Gastrocnemius medialis (tissue), 4 donors: ENCODE results near the gene MED13L. TPM values are rescaled to one million over a fixed set of nuclear protein-coding genes. Genes with fewer than 3 reads are reported as not detected.
"Not testable (repeated sequence)": the region's sequence is repeated elsewhere in the genome, so short reads cannot be mapped to it uniquely, and the experiment has no call there.

Experiments used
- ATAC-seq, 2 donors: fragments of 150-250 bp; one replicate each; pipeline ENCODE4 v1.9.1; 2016
- DNase-seq, 2 donors: peaks; one replicate each; pipeline ENCODE4 v3.0.0-alpha.2; 2019
- H3K27ac ChIP-seq, 4 donors: fragments of 200-600 bp; sonication (generic); 1 replicate in 1 of 4; 2 replicates in 3 of 4; pipeline ENCODE4 v1.5.1; 2016 to 2018; ENCODE audit warnings: mild to moderate bottlenecking in 2 of 4, moderate library complexity in 1 of 4
- H3K27me3 ChIP-seq, 3 donors: fragments of 200-600 bp; sonication (generic) in 2 of 3; 1 replicate in 1 of 3; 2 replicates in 2 of 3; pipeline versions ENCODE4 v1.5.1 to v1.6.0; 2016 to 2019; ENCODE audit warnings: mild to moderate bottlenecking in 1 of 3, moderate library complexity in 1 of 3
- H3K36me3 ChIP-seq, 2 donors: fragments of 200-600 bp; sonication (generic) in 1 of 2; one replicate each; pipeline ENCODE4 v1.5.1; 2017 to 2018
- H3K4me1 ChIP-seq, 2 donors: fragments of 200-600 bp; sonication (generic) in 1 of 2; one replicate each; pipeline ENCODE4 v1.5.1; 2016 to 2017; ENCODE audit warnings: mild to moderate bottlenecking in 2 of 2
- H3K4me3 ChIP-seq, 4 donors: fragments of 200-600 bp; sonication (generic) in 3 of 4; 1 replicate in 1 of 4; 2 replicates in 3 of 4; pipeline ENCODE4 v1.5.1; 2016 to 2019; ENCODE audit warnings: mild to moderate bottlenecking in 2 of 4
- H3K9me3 ChIP-seq, 3 donors: fragments of 200-600 bp; sonication (generic) in 2 of 3; 1 replicate in 1 of 3; 2 replicates in 2 of 3; pipeline ENCODE4 v1.5.1; 2016 to 2019
- POLR2A ChIP-seq, 2 donors: fragments of 450-650 bp; IDR thresholded peaks; one replicate each; pipeline ENCODE4 v1.6.1; 2017; ENCODE audit warnings: antibody characterized with exemption in 2 of 2, mild to moderate bottlenecking in 2 of 2, moderate library complexity in 2 of 2
- in situ Hi-C, 4 donors: fragments of 200-750 bp; cut with MboI; loops; one replicate each; pipeline versions ENCODE4 v1.15.0 to v1.8.0; 2017; ENCODE audit warnings: low sequenced_read_pairs in 4 of 4
- intact Hi-C: fragments of 100-400 bp; cut with DNase I; formaldehyde crosslinking; loops from one replicate; pipeline ENCODE4 v1.15.1; 2023; ENCODE audit warnings: low total_unique reads
- total RNA-seq, 4 donors: library from RNA; depleted of rRNA; stranded (reverse); fragments of >200 nt; gene quantifications; one replicate each; pipeline versions ENCODE4 v1.1.0 to v1.2.3, GENCODE V29; 2016
- TF ChIP-seq, protein P1 (sequence below), 5 experiments: fragments of 450-650 bp in 3 of 5; fragments of 200-600 bp in 2 of 5; sonication (generic) in 2 of 5; IDR thresholded peaks in 4 of 5; conservative IDR thresholded peaks in 1 of 5; 1 replicate in 4 of 5; 2 replicates in 1 of 5; pipeline ENCODE4 v1.5.1; 2016 to 2019; ENCODE audit warnings: antibody characterized with exemption in 5 of 5, mild to moderate bottlenecking in 3 of 5, moderate library complexity in 3 of 5

Gene MED13L
- total RNA-seq, 4 donors from 2014 or later: 59.5 to 92.6 (median 74.1) TPM

DNA sequence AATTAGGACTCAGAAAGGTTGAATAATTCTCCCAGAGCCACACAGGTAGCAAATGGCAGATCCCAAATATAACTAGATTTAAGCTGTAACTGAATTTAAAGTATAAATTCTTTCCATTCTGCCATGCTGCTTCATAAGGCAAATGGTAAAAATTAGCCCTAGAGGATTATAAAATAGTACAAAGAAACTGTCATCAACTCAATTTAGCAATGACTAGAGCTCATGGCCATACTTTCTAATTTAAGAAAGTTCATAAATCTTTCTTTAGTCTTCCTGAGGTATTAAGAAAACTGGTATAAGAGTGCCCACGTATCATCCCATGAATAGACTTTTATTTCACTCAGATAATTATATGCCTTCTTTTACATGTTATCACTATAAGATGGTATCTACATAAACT, 34.8 kb downstream of the MED13L start:
- no peaks in the 10 kb centered on the region for H3K36me3 ChIP-seq
- TF ChIP-seq POLR2A (IDR thresholded peaks at IDR 0.05): no peak
- TF ChIP-seq, protein P1, sequence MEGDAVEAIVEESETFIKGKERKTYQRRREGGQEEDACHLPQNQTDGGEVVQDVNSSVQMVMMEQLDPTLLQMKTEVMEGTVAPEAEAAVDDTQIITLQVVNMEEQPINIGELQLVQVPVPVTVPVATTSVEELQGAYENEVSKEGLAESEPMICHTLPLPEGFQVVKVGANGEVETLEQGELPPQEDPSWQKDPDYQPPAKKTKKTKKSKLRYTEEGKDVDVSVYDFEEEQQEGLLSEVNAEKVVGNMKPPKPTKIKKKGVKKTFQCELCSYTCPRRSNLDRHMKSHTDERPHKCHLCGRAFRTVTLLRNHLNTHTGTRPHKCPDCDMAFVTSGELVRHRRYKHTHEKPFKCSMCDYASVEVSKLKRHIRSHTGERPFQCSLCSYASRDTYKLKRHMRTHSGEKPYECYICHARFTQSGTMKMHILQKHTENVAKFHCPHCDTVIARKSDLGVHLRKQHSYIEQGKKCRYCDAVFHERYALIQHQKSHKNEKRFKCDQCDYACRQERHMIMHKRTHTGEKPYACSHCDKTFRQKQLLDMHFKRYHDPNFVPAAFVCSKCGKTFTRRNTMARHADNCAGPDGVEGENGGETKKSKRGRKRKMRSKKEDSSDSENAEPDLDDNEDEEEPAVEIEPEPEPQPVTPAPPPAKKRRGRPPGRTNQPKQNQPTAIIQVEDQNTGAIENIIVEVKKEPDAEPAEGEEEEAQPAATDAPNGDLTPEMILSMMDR (IDR thresholded peaks at IDR 0.05 in 4 of 5, conservative IDR thresholded peaks at IDR 0.05 in 1 of 5): no peak
- intact Hi-C loops (loop anchor here (1.0 kb wide), 1 partner anchor 98 kb away; no protein-coding TSS in a partner anchor), in situ Hi-C loops (loop anchor here in 1 of 4 donors (25.0 kb wide), 1 partner anchor 105 kb away; no protein-coding TSS in a partner anchor)
- H3K27me3 ChIP-seq: no peaks in the 10 kb centered on the region
- ATAC-seq: peak; percentile 71 to 76
- no peak overlapping the region for H3K4me3 ChIP-seq
- peaks cover 67 to 74% of the 10 kb centered on the region in 2 donors for H3K4me1 ChIP-seq
- peak overlapping the region; percentile 65 to 80 (median 74) for H3K27ac ChIP-seq
- no peaks in the 10 kb centered on the region for H3K9me3 ChIP-seq
- no peak for DNase-seq

DNA sequence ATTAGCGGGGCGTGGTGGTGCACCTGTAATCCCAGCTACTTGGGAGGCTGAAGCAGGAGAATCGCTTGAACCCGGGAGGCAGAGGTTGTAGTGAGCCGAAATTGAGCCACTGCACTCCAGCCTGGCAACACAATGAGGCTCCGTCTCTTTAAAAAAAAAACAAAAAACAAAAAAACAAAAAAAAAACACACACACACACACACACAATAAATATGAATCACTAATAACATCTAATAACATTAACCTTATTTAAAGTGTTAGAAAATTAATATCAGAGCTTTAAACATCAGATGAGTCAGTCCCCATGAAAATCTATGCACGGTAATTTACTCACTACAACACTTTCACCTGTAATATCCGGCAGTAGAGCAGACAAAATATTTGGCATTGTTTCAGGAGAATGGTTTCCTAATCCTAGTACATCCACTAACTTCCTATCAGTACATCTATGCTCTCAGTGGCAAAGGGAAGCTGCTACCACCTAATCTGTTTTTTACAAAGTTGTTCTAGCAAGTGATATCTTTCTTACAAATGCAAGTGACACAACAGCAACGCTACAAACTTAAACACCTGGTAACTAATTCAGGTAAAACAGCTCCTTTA, 36.2 kb downstream of the MED13L start:
- DNase-seq (no peak), ATAC-seq (no peak)
- Histone ChIP-seq H3K27me3 (no peaks in the 10 kb centered on the region), H3K4me3 (no peak overlapping the region), H3K27ac (peak overlapping the region in 3 of 4 donors; percentile 1 to 72 (median 55)), H3K9me3 (no peaks in the 10 kb centered on the region), H3K4me1 (peaks cover 76 to 77% of the 10 kb centered on the region in 2 donors), H3K36me3 (no peaks in the 10 kb centered on the region)
- intact Hi-C loops: no loop called here
- TF ChIP-seq POLR2A (IDR thresholded peaks at IDR 0.05): no peak
- TF ChIP-seq, protein P1 (IDR thresholded peaks at IDR 0.05 in 4 of 5, conservative IDR thresholded peaks at IDR 0.05 in 1 of 5): no peak
- in situ Hi-C loops: loop anchor here in 1 of 4 donors (25.0 kb wide), 1 partner anchor 104 kb away; no protein-coding TSS in a partner anchor

DNA sequence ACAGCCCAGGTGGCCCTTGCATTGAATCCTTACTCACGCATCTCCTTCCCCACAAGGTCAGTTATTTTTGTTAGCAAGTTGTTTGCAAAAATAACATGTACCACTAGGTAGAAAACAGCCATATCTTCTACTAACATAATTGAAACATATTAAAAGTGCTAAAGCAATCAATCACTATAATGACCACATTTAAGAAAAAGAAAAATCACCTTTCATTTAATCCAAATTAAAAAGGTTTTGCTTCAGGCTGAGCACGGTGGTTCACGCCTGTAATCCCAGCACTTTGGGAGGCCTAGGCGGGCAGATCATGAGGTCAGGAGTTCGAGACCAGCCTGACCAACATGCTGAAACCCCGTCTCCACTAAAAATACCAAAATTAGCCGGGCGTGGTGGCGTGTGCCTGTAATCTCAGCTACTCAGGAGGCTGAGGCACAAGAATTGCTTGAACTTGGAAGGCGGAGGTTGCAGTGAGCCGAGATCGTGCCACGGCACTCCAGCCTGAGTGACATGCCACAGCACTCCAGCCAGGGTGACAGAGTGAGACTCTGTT, 38.8 kb downstream of the MED13L start:
- H3K9me3 ChIP-seq, H3K36me3 ChIP-seq, H3K27me3 ChIP-seq, DNase-seq, H3K4me3 ChIP-seq, ATAC-seq, H3K27ac ChIP-seq: not testable (repeated sequence)
- peaks cover 62 to 71% of the 10 kb centered on the region in 2 donors for H3K4me1 ChIP-seq
- intact Hi-C loops (loop anchor here (5.0 kb wide), 2 partner anchors 171 to 221 kb away; no protein-coding TSS in a partner anchor), in situ Hi-C loops (loop anchor here (5.0 to 25.0 kb wide), 4 partner anchors 94 to 241 kb away; no protein-coding TSS in a partner anchor)

DNA sequence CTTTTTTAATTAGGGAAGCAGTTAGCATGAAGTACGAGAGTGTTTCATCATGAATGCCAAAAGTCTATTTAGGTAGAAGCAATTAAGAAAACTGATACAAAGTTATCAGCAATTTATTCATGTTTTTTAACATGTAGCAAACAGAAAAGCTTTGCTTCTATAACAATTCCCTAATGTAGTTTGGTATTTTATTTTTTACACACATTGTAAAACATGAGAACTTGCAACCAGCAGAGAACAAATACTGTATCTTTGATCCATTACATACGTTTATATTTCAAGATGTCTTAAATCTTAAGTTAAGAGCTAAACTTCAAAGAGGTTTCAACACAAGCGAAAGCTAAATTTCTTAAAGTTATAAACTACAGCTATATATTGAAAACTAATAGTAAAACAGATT, 39.3 kb downstream of the MED13L start:
- DNase-seq: no peak
- no peak for ATAC-seq
- Histone ChIP-seq H3K4me3 (no peak overlapping the region), H3K36me3 (no peaks in the 10 kb centered on the region), H3K9me3 (no peaks in the 10 kb centered on the region), H3K27me3 (no peaks in the 10 kb centered on the region), H3K27ac (no peak overlapping the region), H3K4me1 (peaks cover 57 to 66% of the 10 kb centered on the region in 2 donors)
- intact Hi-C loops (loop anchor here (5.0 kb wide), 2 partner anchors 171 to 221 kb away; no protein-coding TSS in a partner anchor), in situ Hi-C loops (loop anchor here (5.0 to 25.0 kb wide), 4 partner anchors 93 to 241 kb away; no protein-coding TSS in a partner anchor)
- TF ChIP-seq, protein P1 (IDR thresholded peaks at IDR 0.05 in 4 of 5, conservative IDR thresholded peaks at IDR 0.05 in 1 of 5): no peak
- no peak for TF ChIP-seq POLR2A (IDR thresholded peaks at IDR 0.05)

DNA sequence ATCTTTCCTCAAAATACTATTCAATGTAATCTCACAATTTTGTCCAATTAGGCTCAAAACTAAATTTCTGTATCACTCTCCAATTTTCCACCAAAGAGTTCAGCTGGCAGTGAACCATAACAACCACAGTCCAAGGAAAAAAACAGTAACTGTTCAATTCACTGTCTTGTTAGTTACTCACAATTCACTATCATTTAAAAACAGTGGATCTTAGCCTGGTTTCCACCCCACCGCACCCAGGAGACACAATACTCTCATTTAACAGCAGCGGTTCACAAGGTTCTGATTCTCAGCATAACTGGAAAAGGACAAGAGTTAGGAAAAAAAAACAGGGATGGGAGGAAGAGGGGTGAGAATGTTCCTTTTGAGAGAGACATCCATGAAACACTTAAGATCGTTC, 40.5 kb downstream of the MED13L start:
- no peak for DNase-seq
- Histone ChIP-seq H3K4me1 (peaks cover 55 to 64% of the 10 kb centered on the region in 2 donors), H3K27ac (peak overlapping the region; percentile 4 to 73 (median 44))

More for the DNA sequence above, 40.5 kb downstream of the MED13L start:
- Histone ChIP-seq H3K36me3 (no peaks in the 10 kb centered on the region), H3K27me3 (no peaks in the 10 kb centered on the region), H3K9me3 (no peaks in the 10 kb centered on the region), H3K4me3 (no peak overlapping the region)
- no peak for TF ChIP-seq POLR2A (IDR thresholded peaks at IDR 0.05)
- TF ChIP-seq, protein P1 (IDR thresholded peaks at IDR 0.05 in 4 of 5, conservative IDR thresholded peaks at IDR 0.05 in 1 of 5): no peak
- in situ Hi-C loops: loop anchor here (5.0 to 25.0 kb wide), 4 partner anchors 92 to 240 kb away; no protein-coding TSS in a partner anchor
- no peak for ATAC-seq
- intact Hi-C loops: loop anchor here (1.0 to 5.0 kb wide), 5 partner anchors 94 to 362 kb away; no protein-coding TSS in a partner anchor
